LNCAP (cell line): ENCODE results near the gene BICD2.

Source experiments
- CTCF ChIP-seq: fragments of 450-650 bp; IDR thresholded peaks from 2 replicates; pipeline ENCODE4 v1.5.1; 2017; ENCODE audit warnings: mild to moderate bottlenecking

BICD2 gene

GRCh38 chr9:92735636-92736562 is 28.7 kb downstream of the BICD2 start:
- TF ChIP-seq CTCF, result no peak

GRCh38 chr9:92734931-92735635 is 29.6 kb downstream of the BICD2 start:
- no peak for TF ChIP-seq CTCF

- TF ChIP-seq CTCF, result no peak
Observed at GRCh38 chr9:92730897-92731296, 33.7 kb downstream of the BICD2 start.

- TF ChIP-seq CTCF, result no peak
Observed at GRCh38 chr9:92729735-92730155, 34.9 kb downstream of the BICD2 start.

GRCh38 chr9:92728831-92729734 is 35.5 kb downstream of the BICD2 start:
- TF ChIP-seq CTCF, result no peak

GRCh38 chr9:92727716-92728700 is 36.6 kb downstream of the BICD2 start:
- no peak for TF ChIP-seq CTCF
